Right lobe of liver (tissue), 4 donors: ENCODE data around the gene WDR62.

Experiments used
- CTCF ChIP-seq, 4 donors: fragments of 200-600 bp in 3 of 4; fragments of 450-650 bp in 1 of 4; IDR thresholded peaks; one replicate each; pipeline versions ENCODE4 v1.5.1 to v1.8.0; 2016 to 2022; ENCODE audit warnings: antibody characterized with exemption in 4 of 4, mild to moderate bottlenecking in 2 of 4
- POLR2A ChIP-seq: fragments of 450-650 bp; IDR thresholded peaks from one replicate; pipeline ENCODE4 v1.6.1; 2017; ENCODE audit warnings: antibody characterized with exemption, mild to moderate bottlenecking
- donor health status: DM: no; HTN: no; CAD: no.
- donor health status: DM: no; HTN: no; CAD: no.
- donor health status: DM: no; HTN: yes; CAD: no.

DNA sequence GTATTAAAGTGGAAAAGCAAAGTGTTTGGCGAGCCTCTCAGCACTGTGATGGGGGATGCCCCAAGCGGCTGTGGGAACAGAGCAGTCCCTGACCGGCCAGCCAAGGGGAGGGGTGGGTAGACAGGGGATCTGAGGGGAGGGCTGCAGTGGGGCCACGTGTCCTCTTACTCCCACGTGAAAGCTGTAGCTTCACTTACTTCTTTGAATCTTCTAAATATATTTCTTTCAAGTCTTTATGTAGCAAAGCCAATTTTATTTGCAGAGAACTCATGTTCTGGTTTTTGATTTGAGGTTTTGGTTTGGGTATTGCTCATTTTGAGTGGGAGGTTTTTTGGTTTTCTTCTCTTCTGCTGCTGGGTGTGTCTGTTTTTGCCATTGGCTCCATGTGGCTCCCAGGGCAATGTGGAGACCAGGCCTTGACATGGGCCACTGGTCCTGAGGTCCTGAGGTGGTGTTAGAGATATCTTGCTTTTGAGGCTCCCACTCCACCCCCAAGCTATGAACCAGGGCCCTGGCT is 38.5 kb downstream of the WDR62 start:
- no peak for TF ChIP-seq CTCF (IDR thresholded peaks at IDR 0.05)
- TF ChIP-seq POLR2A: no peak
